ENCODE results near the gene ANKRD11. TPM values are rescaled to one million over a fixed set of nuclear protein-coding genes. Genes with fewer than 3 reads are reported as not detected.
A peak's percentile ranks its signal among the peaks of the same experiment; 100 is the strongest.

Gene ANKRD11
- total and polyA plus RNA-seq, 12 donors = 47.7 to 93.6 (median 66.2) TPM

DNA sequence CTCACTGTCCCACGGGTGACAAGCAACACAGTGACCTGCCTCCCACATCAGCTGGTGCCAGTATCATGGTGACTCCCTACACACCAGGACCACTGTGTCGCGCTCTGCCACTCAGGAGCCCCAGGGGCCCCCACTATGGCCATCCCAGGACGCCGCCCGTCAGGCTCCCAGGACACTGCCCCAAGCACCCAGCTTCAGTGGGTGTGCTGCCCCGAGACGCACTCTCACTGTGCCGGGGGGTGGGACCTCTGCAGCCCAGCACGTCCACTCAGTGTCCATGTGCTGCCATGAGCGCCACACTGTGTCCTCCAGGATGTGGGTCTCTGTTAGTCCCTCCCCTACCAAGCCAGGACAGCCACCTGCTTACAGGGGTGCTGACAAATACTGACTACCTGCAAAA is 152.4 kb downstream of the ANKRD11 start:
- Histone ChIP-seq H3K36me3 (peaks cover 0 to 4% (median 0%) of the 10 kb centered on the region in 9 donors), H3K27ac (no peak overlapping the region)

GRCh38 chr16:89335803-89336485 is 154.4 kb downstream of the ANKRD11 start:
- Histone ChIP-seq H3K9me3 (no peaks in the 10 kb centered on the region), H3K27me3 (no peaks in the 10 kb centered on the region), H3K27ac (peak overlapping the region; percentile 57 to 86 (median 78)), H3K4me3 (peak overlapping the region in 2 of 10 donors; percentile 9 to 12), H3K4me1 (peaks cover 31 to 83% (median 67%) of the 10 kb centered on the region in 9 donors), H3K36me3 (peaks cover 0 to 4% (median 0%) of the 10 kb centered on the region in 9 donors)
- no peak for DNase-seq
- TF ChIP-seq, protein P1, sequence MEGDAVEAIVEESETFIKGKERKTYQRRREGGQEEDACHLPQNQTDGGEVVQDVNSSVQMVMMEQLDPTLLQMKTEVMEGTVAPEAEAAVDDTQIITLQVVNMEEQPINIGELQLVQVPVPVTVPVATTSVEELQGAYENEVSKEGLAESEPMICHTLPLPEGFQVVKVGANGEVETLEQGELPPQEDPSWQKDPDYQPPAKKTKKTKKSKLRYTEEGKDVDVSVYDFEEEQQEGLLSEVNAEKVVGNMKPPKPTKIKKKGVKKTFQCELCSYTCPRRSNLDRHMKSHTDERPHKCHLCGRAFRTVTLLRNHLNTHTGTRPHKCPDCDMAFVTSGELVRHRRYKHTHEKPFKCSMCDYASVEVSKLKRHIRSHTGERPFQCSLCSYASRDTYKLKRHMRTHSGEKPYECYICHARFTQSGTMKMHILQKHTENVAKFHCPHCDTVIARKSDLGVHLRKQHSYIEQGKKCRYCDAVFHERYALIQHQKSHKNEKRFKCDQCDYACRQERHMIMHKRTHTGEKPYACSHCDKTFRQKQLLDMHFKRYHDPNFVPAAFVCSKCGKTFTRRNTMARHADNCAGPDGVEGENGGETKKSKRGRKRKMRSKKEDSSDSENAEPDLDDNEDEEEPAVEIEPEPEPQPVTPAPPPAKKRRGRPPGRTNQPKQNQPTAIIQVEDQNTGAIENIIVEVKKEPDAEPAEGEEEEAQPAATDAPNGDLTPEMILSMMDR (IDR thresholded peaks at IDR 0.05) = no peak
- peak in 7 of 8 donors; percentile 30 to 61 (median 54) for ATAC-seq
- intact Hi-C loops (cut with DNase I) = loop anchor here in 7 of 10 donors (1.0 to 10.0 kb wide), 10 partner anchors 59 to 309 kb away; partner anchors contain the start of gene SPG7 (in 4 of the 7)
- 45 to 54% methylated on average over 16 of the region's 16 CpGs for WGBS, 2 donors

More for the DNA sequence above, 152.4 kb downstream of the ANKRD11 start:
- ATAC-seq (no peak), DNase-seq (no peak)
- TF ChIP-seq, protein P1 (IDR thresholded peaks at IDR 0.05) = no peak
- Histone ChIP-seq H3K9me3 (no peaks in the 10 kb centered on the region), H3K27me3 (no peaks in the 10 kb centered on the region), H3K4me1 (peaks cover 30 to 68% (median 56%) of the 10 kb centered on the region in 9 donors), H3K4me3 (no peak overlapping the region)
- 90 to 93% methylated on average over 11 of the region's 11 CpGs for WGBS, 2 donors
- intact Hi-C loops (cut with DNase I) = loop anchor here in 6 of 10 donors (5.0 to 10.0 kb wide), 7 partner anchors 57 to 307 kb away; partner anchors contain the start of gene SPG7 (in 2 of the 6)

DNA sequence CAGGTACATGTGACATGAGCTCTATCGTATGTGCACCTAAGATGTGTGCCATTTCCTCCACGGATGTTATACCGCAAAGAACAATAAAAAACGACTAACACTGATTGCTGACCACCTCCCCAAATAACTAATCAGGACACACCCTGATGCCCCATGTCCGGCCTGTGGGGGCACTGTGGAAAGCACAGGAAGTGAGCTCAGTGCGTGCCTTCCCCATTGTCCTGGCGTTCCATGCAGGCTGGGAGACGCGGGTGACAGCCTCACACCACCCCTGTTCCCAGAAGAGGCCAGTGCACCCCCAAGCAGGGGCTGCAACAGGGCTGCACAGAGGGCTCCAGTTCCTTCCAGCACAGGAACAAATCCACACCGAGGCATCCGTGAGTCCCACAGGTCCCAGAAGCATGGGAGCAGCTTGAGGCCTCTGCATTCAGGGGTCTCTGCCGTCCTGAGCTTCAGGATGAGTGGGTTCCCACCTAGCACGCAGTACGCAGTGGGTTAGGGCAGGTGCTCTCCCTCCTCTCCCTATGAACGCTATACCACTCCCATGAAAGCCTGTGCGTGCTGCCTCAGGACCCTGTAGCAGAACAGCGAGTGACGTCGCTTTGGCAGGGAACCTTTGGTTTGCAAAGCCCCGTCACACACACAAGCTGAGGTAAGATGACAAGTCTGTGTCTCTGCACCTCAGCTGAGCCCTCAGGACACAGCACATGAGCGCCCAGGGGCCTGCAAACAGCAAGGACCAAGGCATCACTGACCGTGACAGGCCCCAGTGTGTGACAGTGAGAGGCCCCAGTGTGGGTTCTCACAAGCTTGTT is 155.2 kb downstream of the ANKRD11 start:
- peak in 7 of 8 donors; percentile 26 to 64 (median 47) for ATAC-seq
- peaks cover 0 to 4% (median 0%) of the 10 kb centered on the region in 9 donors for H3K36me3 ChIP-seq
- H3K9me3 ChIP-seq = no peaks in the 10 kb centered on the region
- peak overlapping the region; percentile 57 to 86 (median 78) for H3K27ac ChIP-seq
- no peak for DNase-seq
- 38 to 42% methylated on average over 22 of the region's 22 CpGs for WGBS, 2 donors
- H3K27me3 ChIP-seq = no peaks in the 10 kb centered on the region
- intact Hi-C loops (cut with DNase I) = loop anchor here (1.0 to 10.0 kb wide), 14 partner anchors 60 to 310 kb away; partner anchors contain the start of genes SPG7 (in 8 of the 10), ANKRD11 (in 3 of the 10) and RPL13 (in 1 of the 10)
- peak overlapping the region in 5 of 10 donors; percentile 9 to 26 (median 13) for H3K4me3 ChIP-seq
- TF ChIP-seq, protein P1 (IDR thresholded peaks at IDR 0.05) = peak in 6 of 9 donors; percentile 10 to 34 (median 22)
- peaks cover 35 to 91% (median 74%) of the 10 kb centered on the region in 9 donors for H3K4me1 ChIP-seq

- intact Hi-C loops (cut with DNase I) = loop anchor here (2.0 to 10.0 kb wide), 12 partner anchors 60 to 310 kb away; partner anchors contain the start of genes SPG7 (in 7 of the 10), ANKRD11 (in 3 of the 10) and RPL13 (in 1 of the 10)
- peak overlapping the region in 9 of 10 donors; percentile 57 to 86 (median 79) for H3K27ac ChIP-seq
These were observed 155.9 kb downstream of the ANKRD11 start for GRCh38 chr16:89334461-89334860.

More at GRCh38 chr16:89334461-89334860, 155.9 kb downstream of the ANKRD11 start:
- no peaks in the 10 kb centered on the region for H3K9me3 ChIP-seq
- H3K36me3 ChIP-seq = no peaks in the 10 kb centered on the region
- no peaks in the 10 kb centered on the region for H3K27me3 ChIP-seq
- WGBS, 2 donors = 72% methylated on average over 12 of the region's 12 CpGs
- peaks cover 36 to 98% (median 82%) of the 10 kb centered on the region in 9 donors for H3K4me1 ChIP-seq
- H3K4me3 ChIP-seq = peak overlapping the region in 1 of 10 donors; percentile 9
- DNase-seq = no peak
- peak in 2 of 8 donors; percentile 2 to 15 for ATAC-seq
- TF ChIP-seq, protein P1 (IDR thresholded peaks at IDR 0.05) = no peak

Measured in heart right ventricle (tissue), 16 donors.